GM13977 (cell line): ENCODE results near the gene COL13A1.
A peak's percentile ranks its signal among the peaks of the same experiment; 100 is the strongest.

Experiments used
- DNase-seq: peaks from one replicate; pipeline ENCODE4 v3.0.0; 2012; ENCODE audit warnings: low spot score
- in situ Hi-C: fragments of 300-500 bp; cut with MboI; formaldehyde crosslinking; loops from one replicate; pipeline ENCODE4 v1.12.0; 2022; ENCODE audit warnings: low sequenced_read_pairs, low pct_unique_long_range_greater_than_20kb, mixed read lengths, inconsistent platforms; ENCODE audit not compliant: unreplicated experiment
- TF ChIP-seq, protein P1 (sequence below): IDR thresholded peaks from 2 replicates; pipeline ENCODE4 v1.5.1; 2012; ENCODE audit warnings: mild to moderate bottlenecking, control low read depth; ENCODE audit not compliant: insufficient read depth; ENCODE audit errors: extremely low read depth, missing control alignments

COL13A1 gene

DNA sequence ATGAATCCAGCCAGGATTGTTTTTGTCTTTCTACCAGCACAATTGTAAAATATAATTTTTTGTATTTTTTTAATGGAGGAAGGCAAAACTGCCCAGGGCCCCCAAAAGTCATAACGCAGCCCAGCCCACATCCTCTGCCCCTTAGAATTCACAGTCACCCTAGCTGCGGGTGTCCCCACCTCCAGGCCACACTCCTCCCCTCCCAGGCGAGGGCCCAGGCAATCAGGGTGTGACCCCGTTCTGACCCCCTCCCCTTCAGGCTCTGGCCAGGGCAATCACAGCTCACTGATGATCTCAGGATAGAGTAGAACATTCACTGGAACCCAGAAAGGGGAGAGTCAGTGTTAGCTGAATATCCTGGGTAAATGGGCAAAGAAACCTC lies 158.9 kb downstream of the COL13A1 start:
- in situ Hi-C loops = no loop called here
- DNase-seq = no peak
- TF ChIP-seq, protein P1, sequence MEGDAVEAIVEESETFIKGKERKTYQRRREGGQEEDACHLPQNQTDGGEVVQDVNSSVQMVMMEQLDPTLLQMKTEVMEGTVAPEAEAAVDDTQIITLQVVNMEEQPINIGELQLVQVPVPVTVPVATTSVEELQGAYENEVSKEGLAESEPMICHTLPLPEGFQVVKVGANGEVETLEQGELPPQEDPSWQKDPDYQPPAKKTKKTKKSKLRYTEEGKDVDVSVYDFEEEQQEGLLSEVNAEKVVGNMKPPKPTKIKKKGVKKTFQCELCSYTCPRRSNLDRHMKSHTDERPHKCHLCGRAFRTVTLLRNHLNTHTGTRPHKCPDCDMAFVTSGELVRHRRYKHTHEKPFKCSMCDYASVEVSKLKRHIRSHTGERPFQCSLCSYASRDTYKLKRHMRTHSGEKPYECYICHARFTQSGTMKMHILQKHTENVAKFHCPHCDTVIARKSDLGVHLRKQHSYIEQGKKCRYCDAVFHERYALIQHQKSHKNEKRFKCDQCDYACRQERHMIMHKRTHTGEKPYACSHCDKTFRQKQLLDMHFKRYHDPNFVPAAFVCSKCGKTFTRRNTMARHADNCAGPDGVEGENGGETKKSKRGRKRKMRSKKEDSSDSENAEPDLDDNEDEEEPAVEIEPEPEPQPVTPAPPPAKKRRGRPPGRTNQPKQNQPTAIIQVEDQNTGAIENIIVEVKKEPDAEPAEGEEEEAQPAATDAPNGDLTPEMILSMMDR = no peak

DNA sequence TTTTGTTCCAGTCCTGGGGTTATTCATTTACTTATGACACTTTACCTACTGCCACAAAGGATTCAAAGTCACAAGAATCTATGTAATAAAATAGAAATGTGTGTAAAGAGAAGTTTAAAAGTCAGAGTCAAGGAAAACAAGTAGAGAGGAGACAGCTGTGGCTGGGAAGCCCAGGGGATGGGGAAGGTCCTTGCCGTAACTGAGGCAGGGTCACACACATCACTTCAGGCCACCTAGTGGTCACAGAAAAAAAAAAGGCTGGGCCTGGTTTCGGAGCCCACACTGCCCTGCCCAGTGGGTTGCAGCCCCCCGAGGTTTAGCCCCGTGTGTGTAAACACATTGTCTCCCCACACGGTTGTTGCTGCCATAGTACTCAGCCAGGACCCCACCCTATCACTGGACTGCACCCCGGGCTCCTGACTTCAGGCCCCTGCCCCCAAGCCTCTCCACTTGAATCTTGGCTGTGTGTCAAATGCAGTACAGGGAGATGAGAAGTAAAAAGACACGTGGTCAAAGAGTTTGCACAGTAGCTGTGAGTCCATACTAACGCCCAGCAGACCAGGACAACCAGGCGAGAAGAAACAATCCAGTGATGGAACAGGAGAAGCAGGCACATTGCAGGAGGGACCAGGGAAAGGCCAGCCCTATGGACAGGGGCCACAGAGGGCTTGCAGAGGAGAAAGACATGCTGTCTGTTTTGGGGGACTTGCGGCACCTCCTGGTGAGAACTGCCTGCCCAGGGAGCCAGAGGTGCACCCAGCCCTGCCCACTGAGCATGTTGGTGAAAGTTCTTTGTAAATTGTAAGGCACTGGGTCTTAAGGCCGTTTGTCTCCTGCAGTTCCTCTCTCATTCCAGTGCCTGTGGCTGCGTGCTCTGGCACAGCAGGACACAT lies 159.5 kb downstream of the COL13A1 start:
- no peak for DNase-seq
- in situ Hi-C loops = no loop called here
- TF ChIP-seq, protein P1 = peak; percentile 27

- in situ Hi-C loops = no loop called here
- TF ChIP-seq, protein P1 = no peak
- no peak for DNase-seq
These were observed 160.4 kb downstream of the COL13A1 start for GRCh38 chr10:69961881-69962745.

DNA sequence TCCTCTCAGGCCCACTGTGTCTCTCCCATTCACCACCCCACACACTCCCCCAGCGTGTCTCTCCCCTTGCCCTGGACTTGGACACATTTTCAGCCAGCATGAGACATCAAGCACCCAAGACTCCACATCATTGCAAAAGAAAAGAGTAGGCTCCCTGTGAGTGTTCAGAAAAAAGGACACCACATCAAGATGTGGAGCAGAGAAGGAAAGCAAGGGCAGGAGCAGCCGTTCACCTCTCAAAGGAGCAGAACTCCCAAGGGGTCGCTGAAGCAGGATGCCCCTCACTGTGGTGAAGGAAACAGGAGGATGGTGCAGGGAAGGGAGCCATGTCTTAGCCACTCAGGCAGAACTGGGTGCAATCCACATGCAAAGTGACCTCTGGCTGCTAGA lies 161.0 kb downstream of the COL13A1 start:
- in situ Hi-C loops = no loop called here
- DNase-seq = no peak
- TF ChIP-seq, protein P1 = no peak

DNA sequence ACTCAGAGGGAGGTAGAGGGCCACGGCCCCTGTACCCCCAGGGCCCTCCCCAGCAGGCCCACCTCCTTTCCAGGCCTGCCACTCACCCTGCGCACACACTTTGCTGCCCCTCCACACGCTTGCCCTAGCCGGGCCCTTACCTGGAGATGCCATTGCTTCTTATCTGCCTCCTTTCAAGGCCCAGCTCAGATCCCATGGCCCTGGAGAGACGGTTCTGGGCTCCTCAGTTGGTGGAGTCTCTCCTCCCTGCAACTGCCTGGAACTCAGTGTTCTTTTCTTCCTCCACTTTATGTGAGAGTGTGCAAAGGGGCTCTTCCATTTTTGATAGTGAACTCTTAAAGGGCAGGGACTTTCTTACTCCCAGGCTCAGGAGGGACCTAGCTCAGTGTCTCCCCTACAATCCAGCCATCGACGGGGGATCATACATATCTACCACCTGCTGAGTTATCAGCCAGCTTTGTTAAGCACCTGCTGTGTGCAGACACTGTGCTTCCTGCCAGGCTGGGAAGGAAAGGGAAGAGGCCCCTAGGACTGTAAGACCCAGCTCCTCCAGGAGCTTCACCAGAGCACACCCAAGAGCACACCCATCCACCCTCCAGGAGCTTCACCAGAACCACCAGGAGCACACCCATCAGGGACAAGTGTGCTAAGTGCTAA lies 161.6 kb downstream of the COL13A1 start:
- DNase-seq = no peak
- in situ Hi-C loops = no loop called here
- TF ChIP-seq, protein P1 = no peak
